GM18499 (cell line): ENCODE measurements around the gene MT3.
"Not testable (repeated sequence)": the region's sequence is repeated elsewhere in the genome, so short reads cannot be mapped to it uniquely, and the experiment has no call there.

Experiments used
- ATAC-seq: cut with Tn5 transposase; IDR thresholded peaks from one replicate; pipeline ENCODE4 v1.9.1; 2021; ENCODE audit warnings: moderate number of reproducible peaks; ENCODE audit not compliant: insufficient read depth, unreplicated experiment

MT3 gene

DNA sequence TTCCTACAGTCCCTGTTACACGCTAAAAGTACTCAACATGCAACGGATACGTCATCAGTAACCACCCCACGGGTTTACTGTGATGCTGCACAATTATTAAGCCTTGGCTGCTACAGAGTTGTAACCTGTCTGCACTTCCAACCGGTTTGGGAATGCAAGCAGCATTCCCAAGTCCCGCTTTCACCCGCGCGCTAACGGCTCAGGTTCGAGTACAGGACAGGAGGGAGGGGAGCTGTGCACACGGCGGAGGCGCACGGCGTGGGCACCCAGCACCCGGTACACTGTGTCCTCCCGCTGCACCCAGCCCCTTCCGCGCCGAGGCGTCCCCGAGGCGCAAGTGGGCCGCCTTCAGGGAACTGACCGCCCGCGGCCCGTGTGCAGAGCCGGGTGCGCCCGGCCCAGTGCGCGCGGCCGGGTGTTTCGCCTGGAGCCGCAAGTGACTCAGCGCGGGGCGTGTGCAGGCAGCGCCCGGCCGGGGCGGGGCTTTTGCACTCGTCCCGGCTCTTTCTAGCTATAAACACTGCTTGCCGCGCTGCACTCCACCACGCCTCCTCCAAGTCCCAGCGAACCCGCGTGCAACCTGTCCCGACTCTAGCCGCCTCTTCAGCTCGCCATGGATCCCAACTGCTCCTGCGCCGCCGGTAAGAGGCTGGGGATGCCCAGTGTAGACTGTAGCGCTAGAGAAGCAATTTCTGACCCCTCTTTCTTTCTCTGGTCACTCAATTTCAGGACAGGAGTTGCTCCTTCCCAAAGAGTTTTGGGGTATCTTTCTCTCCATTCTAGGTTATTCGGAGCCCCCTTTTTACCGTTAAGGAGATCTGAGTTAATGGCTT, 18.9 kb downstream of the MT3 start, which contains the start of gene MT2A:
TSS of gene MT2A (plus strand) at position 542 of the 833 bp plus-strand sequence. CDS start at position 614, 72 bp downstream.
- peak; percentile 45 for ATAC-seq

DNA sequence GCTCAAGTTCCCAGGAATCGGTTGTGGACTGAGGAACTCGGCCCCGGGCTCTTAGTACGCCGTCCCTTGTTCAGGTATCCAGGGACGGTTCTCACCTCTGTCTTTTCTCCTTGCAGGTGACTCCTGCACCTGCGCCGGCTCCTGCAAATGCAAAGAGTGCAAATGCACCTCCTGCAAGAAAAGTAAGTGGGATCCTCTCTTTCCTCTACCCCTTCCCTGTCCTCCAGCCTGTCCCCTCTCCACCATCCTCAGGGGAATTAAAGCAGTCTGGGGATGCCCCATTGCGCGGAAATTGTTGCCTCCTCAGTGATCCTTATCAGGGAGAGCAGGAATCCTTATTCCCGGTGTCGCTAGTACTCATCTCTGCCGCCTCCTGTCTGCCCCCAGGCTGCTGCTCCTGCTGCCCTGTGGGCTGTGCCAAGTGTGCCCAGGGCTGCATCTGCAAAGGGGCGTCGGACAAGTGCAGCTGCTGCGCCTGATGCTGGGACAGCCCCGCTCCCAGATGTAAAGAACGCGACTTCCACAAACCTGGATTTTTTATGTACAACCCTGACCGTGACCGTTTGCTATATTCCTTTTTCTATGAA, 19.6 kb downstream of the MT3 start:
- no peak for ATAC-seq

DNA sequence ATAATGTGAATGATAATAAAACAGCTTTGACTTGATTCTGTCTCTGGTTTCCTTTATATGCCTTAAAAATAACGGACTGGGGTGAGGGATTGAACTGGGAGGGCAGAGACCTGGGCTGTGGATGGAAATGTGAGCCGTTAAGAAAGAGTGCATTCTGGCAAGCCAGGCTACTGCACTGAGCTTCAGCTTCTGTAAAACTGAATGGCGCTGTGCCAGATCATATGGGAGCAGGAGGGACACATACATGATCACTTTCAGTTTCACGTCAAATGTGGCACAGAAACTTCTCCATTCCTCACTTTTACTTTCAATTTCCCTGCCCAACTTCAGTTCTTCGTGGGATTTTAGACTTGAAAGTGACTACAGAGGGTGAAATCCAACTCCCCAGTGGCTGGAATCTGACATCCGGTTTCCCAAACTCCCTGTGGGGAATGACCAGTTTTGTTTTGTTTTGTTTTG, 20.2 kb downstream of the MT3 start:
- peak; percentile 44 for ATAC-seq

DNA sequence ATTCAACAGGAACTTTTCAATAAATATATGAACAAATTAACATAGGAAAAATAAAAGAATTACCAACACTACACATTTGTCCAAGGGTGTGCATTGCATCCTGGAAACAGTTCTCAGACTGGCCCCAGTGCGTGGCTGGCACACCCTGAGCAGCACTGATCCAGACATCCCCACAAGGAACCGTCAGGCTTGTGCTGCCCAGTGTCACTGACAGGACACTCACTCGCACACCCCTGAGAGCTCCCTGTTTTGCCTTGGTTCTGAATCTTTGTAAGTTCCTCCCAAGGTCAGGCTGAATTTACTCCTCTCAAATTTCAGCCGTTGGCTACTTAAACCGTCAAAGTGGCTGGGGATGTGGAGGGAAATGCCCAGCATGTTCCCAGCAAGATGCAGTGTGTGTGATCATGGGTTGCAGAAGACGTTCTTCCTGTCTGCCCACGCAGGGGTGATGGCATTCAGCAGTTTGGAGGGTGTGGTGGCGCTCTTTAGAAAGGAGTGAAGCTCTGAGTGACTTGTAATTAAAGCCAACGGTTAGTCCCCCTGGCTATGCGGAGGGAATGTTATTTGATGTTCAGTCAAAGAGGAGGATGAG, 20.8 kb downstream of the MT3 start:
- ATAC-seq, result no peak

DNA sequence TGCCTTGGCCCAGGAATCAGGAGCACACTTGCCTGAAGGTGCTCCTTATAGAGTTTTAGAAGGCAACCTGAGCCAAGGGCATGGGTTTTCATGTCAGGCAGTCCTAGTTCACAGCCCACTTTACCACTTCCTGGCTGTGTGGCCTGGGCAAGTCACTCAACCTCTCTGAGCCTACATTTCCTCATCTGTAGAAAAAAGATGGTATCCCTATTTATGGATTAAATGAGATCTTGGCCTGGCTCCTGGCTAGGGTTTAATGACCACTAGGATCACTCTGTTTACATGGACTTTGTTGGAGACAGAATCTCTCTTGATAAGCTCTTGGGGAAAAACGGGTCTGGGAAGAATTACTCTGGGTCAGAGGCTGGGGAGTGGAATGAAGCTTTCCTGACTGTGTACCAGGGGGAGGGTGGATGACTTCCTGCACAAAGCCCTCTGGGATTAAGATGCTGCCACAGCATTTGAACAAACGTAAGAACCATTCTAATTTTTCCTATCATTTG, 21.3 kb downstream of the MT3 start:
- no peak for ATAC-seq

DNA sequence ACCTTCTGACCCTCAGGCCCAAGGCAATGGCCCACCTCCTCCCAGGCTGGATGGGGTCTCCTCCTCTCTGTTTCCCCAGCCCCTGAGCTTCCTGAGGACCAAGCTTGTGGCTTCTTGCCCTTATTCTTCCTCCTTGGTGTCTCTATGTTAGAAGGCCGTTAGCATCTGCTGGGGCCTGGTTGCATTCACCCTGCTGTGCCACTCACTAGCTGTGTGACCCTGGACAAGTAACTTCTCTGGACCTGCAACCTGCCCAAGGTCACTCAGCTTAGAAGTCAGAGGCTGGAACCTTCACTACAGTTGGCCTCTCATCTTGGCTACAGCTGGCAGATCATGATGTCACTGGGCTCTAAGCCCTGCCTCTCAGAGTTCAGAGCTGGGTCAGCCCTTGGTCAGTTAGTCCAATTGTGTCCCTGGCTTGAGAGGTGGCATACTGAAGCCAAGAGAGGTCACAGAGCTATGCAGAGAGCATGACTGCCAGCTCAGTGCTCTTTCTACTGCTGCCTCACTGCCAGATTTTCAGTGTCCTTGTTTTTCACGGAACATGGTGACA, 22.0 kb downstream of the MT3 start:
- ATAC-seq, result no peak

DNA sequence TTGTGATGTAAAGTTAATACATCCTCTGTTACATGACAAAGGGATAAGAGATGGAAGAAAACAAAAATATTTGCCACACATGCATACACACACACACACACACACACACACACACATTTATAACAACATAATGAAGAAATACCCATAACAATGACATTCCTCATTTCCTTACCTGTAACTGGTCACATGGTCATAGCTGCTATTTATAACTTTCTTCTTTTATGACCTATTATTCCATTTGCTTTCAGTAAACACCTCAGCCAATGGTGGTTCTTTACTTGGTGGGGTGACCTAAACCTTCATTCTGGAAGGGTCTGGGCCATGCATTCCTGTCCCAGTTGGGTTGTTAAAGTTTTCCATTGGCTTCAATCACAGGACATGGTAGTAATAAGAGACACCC, 24.4 kb downstream of the MT3 start:
- no peak for ATAC-seq

DNA sequence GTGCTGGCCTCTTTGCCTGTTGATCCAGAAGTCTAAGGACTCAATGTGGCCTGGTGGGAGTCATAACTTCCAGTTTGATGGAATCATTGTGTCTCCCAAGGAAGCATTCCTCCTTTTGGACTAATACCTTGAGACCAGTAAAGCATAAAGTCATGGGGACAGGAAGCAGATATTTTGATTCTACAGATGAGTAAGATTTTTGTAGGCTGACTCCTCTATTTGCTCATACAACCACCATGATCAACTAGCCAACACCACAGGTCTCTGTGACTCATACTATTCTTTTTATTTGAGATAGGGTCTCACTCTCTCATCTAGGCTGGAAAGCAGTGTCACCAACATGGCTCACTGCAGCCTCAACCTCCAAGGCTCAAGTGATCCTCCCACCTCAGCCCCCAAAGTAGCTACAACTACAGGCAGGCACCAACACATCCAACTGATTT, 25.2 kb downstream of the MT3 start:
- ATAC-seq, result no peak

DNA sequence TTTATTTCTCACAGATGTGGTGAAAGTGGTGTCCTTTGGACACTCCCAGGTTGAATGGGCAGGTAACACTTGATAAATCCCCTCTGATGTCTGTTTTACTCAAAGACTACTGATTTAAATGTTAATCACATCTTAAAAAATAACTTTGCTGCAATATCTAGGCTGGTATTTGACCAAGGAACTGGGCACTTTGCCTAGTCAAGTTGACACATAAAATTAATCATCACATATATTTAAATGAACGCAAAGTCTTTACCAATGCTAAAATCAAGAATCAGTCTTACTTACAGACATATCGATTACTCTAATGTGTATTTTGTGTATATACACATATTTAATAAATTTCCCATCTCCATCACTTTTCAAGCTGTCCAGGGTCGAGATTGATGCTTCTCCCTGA, 26.0 kb downstream of the MT3 start:
- no peak for ATAC-seq

DNA sequence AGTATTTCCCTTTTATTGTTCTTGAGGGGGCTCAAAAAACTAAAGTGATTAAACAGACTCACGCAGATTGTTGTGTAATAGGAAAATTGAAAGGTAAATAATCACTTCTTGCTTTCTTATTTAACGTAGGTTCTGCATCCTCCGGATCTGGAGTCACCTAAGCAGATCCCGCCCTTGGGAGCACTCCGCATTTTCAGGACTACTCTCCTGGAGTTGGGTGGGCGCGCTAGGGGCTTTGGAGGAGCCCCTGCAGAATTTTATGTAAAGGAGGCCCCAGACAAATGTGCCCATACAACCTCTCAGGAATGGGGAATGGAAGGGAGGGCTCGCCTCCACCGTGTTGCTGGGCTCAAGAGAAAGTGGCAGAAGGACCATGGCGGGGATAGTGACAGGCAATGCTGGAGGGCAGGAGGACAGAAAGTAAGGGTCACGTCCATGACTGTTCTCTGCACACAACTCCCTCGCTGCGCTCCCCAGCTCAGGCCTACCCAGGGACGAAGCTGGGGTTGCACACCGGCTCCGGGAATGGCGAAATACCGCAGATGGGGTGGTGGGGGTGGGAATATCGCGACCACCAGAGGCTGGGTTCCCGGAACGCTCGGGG, 27.4 kb downstream of the MT3 start:
- ATAC-seq, result no peak

DNA sequence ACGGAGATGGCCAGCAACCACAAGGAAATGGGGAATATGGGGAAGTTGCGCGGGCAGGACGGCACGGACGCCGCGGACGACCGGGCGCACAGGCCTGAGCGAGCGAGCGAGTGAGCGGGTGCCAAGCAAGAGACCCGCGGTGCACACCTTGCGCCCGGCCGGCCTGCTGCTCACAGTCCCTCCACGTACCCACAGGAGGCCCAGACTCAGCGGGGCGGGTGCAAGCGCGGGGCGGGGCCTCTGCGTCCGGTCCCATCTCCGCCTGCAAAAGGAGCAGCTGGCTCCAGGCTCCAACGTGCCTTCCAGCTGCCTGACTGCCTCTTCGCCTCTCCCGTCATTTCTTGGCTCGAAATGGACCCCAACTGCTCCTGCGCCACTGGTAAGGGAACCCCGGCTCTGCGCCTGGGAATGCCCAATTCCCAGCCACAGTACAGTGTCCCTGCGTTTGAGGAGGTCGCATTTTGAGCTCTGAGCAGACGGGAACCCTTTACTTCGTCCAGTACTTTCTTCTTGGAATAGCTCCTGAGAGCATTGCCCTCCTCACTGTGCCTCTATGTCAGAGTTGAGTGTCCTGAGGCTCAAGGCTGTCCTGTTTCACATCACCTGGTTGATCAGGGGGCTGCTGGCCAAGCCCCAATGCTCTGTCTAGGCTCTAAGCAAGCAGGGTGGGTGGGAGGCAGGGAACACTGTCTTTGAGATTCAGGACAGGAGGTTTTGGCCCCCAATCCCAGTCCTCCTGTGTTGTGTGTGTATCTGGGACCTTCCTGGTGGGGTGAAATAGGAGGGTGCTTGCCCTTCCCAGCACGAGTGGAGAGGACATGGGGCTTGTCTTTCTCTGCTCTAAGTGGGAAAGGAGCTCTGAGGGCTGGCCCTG, 28.1 kb downstream of the MT3 start:
- ATAC-seq, result no peak

DNA sequence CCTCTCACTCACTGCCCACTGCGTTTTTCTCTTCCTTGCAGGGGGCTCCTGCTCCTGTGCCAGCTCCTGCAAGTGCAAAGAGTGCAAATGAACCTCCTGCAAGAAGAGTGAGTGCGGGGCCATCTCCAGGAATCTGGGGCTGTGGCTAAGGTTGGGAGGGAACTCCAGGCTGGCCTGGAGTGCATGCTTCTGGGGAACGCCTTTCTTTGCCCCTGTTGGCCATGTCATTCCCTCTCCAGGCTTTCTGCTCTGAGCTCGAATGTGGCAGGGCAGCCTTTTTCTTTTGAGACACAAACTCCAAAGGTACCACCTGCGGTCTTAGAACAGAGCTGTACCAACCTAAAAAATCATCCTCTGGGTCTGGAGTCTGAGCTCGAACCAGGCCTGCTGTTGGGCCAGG, 28.8 kb downstream of the MT3 start:
- ATAC-seq, result no peak

DNA sequence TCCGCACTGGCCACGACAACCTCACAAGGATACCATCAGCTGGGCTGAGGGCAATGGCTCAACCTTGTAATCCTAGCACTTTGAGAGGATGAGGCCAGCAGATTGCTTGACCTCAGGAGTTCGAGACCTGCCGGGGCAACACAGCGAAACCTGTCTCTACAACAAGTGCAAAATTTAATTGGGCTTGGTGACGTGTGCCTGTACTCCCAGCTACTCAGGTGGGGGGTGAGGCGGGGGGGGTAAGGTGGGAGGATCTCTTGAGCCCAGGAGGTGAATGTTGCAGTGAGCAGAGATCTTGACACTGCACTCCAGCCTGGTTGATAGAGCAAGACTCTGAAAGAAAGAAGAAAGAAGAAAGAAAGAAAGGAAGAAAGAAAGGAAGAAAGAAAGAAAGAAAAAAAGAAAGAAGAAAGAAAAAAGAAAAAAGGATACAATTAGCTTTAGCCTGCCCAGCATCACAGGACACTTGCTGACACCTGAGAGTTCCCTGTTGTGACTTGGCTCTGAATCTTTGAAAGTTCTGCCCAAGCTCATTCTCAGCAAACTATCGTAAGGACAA, 31.1 kb downstream of the MT3 start:
- no peak for ATAC-seq

DNA sequence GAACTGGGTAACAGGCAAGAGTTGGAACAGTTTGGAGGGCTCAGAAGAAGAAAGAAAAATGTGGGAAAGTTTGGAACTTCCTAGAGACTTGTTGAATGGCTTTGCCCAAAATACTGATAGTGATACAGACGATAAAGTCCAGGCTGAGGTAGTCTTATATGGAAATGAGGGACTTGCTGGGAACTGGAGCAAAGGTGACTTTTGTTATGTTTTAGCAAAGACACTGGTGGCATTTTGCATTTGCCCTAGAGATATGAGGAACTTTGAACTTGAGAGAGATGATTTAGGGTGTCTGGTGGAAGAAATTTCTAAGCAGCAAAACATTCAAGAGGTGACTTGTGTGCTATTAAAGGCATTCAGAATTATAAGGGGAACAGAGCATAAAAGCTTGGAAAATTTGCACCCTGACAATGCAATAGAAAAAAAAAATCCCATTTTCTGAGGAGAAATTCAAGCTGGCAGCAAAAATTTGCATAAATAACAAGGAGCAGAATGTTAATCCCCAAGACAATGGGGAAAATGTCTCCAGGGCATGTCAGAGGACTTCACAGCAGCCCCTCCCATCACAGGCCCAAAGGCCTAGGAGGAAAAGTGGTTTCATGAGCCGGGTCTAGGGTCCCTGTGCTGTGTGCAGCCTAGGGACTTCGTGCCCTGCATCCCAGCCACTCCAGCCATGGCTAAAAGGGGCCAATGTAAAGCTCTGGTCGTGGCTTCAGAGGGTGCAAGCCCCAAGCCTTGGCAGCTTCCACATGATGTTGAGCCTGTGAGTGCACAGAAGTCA, 32.5 kb downstream of the MT3 start:
- ATAC-seq, result not testable (repeated sequence)

DNA sequence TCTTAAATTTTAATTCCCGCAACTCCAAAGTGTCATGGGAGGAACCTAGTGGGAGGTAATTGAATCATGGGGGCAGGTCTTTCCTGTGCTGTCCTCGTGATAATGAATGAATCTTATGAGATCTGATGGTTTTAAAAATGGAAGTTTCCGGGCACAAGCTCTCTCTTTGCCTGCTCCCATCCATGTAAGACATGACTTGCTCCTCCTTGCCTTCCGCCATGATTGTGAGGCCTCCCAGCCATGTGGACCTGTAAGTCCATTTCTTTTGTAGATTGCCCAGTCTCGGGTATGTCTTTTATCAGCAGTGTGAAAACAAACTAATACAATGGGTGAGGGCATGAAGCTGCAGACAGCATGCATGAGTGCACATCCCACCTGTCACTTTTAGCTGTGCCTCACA, 33.9 kb downstream of the MT3 start:
- not testable (repeated sequence) for ATAC-seq

DNA sequence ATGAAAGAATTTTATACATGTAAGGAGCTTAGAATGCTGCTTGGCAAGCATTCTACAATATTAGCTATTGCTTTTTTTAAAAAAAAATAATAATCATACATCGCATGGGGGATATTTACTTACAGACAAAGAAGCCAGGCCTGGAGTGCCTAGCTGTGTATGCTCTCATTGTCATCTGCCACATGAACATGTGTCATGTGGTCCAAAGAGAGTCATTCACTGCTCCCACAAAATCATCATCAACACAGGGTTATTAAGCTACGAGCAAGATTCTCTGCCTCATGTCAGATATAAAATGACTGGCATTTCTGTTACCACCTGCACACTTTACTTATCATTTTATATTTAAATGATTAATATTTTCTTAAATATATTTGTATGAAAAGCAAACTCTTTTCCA, 34.3 kb downstream of the MT3 start:
- no peak for ATAC-seq

DNA sequence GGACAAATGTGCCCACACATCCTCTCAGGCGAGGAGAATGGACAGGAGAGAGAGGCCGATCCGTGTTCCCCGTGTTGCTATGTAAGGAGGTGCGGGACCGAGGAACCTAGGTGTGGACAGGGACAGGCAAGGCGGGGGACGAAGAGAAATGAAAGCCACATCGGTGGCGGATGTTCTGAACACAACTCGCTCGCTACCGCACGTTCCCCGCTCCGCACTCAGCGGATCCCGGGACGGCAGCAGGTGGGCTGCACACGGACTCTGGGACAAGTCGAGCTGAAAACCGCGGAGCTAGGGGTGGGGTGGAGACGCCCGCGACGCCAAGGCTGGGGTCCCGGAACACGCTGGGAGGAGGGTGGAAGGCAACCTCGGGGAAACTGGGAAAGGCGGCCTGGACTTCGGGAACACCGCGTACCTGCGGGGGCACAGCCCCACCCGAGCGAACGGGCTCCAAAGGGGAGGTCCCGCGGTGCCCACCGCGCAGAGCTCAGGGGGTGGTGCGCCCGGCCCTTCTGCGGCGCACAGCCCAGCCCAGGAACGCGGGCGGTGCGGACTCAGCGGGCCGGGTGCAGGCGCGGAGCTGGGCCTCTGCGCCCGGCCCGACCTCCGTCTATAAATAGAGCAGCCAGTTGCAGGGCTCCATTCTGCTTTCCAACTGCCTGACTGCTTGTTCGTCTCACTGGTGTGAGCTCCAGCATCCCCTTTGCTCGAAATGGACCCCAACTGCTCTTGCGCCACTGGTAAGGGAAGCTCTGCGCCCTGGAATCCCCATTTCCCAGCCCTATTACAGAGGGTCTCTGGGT, 36.0 kb downstream of the MT3 start, which contains the start of gene MT1E:
TSS of gene MT1E (plus strand) at position 642 of the 803 bp plus-strand sequence. CDS start at position 713, 71 bp downstream.
- ATAC-seq, result no peak
